Endodermal cell (in vitro differentiated cells): ENCODE data around the gene YPEL1. TPM values are rescaled to one million over a fixed set of nuclear protein-coding genes. Genes with fewer than 3 reads are reported as not detected.

Experiments
- DNase-seq: peaks from one replicate; pipeline ENCODE4 v3.0.0-alpha.2; 2017
- H3K27ac ChIP-seq: 2 replicates; pipeline ENCODE4 v1.5.1; 2013; ENCODE audit warnings: mild to moderate bottlenecking, low read depth, low read length, moderate library complexity
- H3K27me3 ChIP-seq: 2 replicates; pipeline ENCODE4 v1.6.1; 2013; ENCODE audit warnings: mild to moderate bottlenecking, low read length, moderate library complexity; ENCODE audit not compliant: insufficient read depth, control insufficient read depth, poor library complexity, severe bottlenecking
- H3K36me3 ChIP-seq: 2 replicates; pipeline ENCODE4 v1.7.0; 2013; ENCODE audit warnings: mild to moderate bottlenecking, low read length, moderate library complexity; ENCODE audit not compliant: control insufficient read depth, insufficient read depth
- H3K4me1 ChIP-seq: one replicate; pipeline ENCODE4 v1.7.0; 2013; ENCODE audit warnings: low read length; ENCODE audit not compliant: control insufficient read depth, insufficient read depth
- H3K4me3 ChIP-seq: 2 replicates; pipeline ENCODE4 v1.5.1; 2013; ENCODE audit warnings: mild to moderate bottlenecking, low read length, moderate library complexity
- H3K9ac ChIP-seq: 2 replicates; pipeline ENCODE4 v1.6.1; 2013; ENCODE audit warnings: mild to moderate bottlenecking, low read length, moderate library complexity; ENCODE audit not compliant: poor library complexity, severe bottlenecking; ENCODE audit errors: extremely low read depth
- H3K9me3 ChIP-seq: 2 replicates; pipeline ENCODE4 v1.6.1; 2013; ENCODE audit warnings: mild to moderate bottlenecking, low read length, moderate library complexity; ENCODE audit not compliant: control insufficient read depth
- H3K27ac Mint-ChIP-seq: 2 replicates; pipeline ENCODE4 v1.8.0; 2020; ENCODE audit warnings: mixed read lengths
- H3K27me3 Mint-ChIP-seq: 2 replicates; pipeline ENCODE4 v1.8.0; 2021; ENCODE audit warnings: mild to moderate bottlenecking, mixed read lengths; ENCODE audit not compliant: insufficient read depth
- H3K36me3 Mint-ChIP-seq: 2 replicates; pipeline ENCODE4 v1.8.0; 2020; ENCODE audit warnings: low read depth, mixed read lengths
- H3K4me1 Mint-ChIP-seq: 2 replicates; pipeline ENCODE4 v1.8.0; 2020; ENCODE audit warnings: mixed read lengths
- H3K4me3 Mint-ChIP-seq: 2 replicates; pipeline ENCODE4 v1.8.0; 2020; ENCODE audit warnings: mild to moderate bottlenecking, moderate library complexity, mixed read lengths
- H3K9me3 Mint-ChIP-seq: 2 replicates; pipeline ENCODE4 v1.8.0; 2020; ENCODE audit warnings: mild to moderate bottlenecking, mixed read lengths
- WGBS, 2 experiments: methylation state at CpG; one replicate each; pipeline versions ENCODE4 v1.1.5 to v1.1.7; 2013; ENCODE audit warnings: missing lambda C conversion rate in 2 of 2, mixed read lengths in 1 of 2; ENCODE audit not compliant: insufficient coverage in 1 of 2, insufficient read length in 1 of 2; 5-methylcytosine and 5-hydroxymethylcytosine counted together
- total RNA-seq, 2 donors: library from RNA; stranded (reverse); fragmentation: NEBNext Ultra II Directional in 1 of 2; extraction: Animal tissue kit (Norgen Biotek cat#: 25700) in 1 of 2; gene quantifications; 2 replicates in 1 of 2; 3 replicates in 1 of 2; pipeline ENCODE4 v1.2.1, GENCODE V29; 2021
- TF ChIP-seq, protein P1 (sequence below): fragments of 200-600 bp; sonication (generic); conservative IDR thresholded peaks from 2 replicates; pipeline ENCODE4 v1.5.0; 2021; ENCODE audit warnings: antibody characterized with exemption, mild to moderate bottlenecking

Gene YPEL1
- total RNA-seq, 2 donors from 2014 or later = 13.4 to 23.4 TPM

DNA sequence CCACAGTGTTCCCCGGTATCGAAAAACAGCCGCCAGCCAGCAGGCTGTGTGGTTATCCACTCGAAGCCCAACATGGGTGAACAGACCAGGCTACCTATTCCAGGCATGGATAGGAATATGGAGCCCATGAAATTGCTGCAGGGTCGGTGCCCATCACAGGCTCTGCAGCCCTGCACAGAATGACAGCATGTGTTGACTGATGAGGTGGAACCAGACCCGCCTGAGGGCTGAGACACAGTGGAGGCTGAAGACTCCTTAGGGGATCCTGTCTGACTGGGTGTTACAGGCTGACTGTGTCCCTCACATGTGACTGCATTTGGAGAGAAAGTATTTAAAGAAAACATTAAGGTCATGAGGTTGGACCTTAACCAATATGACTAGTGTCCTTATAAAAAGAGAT, 6.2 kb upstream of the YPEL1 start:
- H3K4me3 Mint-ChIP-seq = no peak overlapping the region
- WGBS, 2 experiments = 89 to 92% methylated on average over 6 of the region's 6 CpGs

DNA sequence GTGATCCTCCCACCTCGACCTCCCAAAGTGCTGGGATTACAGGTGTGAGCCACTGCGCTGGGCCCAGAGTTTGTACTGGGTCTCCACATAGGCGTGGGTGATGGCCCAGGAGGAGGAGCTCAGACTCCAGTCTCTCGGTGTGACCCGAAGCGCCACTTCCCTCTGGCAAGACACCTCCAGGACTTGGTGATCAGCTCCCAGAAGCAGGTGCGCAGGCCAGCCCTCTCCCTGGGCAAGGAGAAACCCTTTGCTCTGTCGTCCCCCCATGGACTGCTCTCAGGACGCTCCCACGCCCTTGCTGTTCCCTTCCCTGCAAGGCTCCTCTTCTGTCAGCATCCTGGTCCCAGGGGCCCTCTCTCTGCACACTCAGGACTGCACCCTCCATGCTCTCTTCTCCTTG, 5.5 kb upstream of the YPEL1 start:
- no peak overlapping the region for H3K4me3 ChIP-seq
- peaks cover 12% of the 10 kb centered on the region for H3K27me3 ChIP-seq
- no peak overlapping the region for H3K9ac ChIP-seq
- H3K36me3 ChIP-seq = no peaks in the 10 kb centered on the region
- no peak overlapping the region for H3K27ac ChIP-seq
- Mint-ChIP-seq H3K4me1 (no peaks in the 10 kb centered on the region), H3K27ac (no peak overlapping the region), H3K9me3 (no peaks in the 10 kb centered on the region), H3K36me3 (no peaks in the 10 kb centered on the region), H3K4me3 (no peak overlapping the region), H3K27me3 (peaks cover 40% of the 10 kb centered on the region)
- H3K4me1 ChIP-seq = no peaks in the 10 kb centered on the region
- TF ChIP-seq, protein P1, sequence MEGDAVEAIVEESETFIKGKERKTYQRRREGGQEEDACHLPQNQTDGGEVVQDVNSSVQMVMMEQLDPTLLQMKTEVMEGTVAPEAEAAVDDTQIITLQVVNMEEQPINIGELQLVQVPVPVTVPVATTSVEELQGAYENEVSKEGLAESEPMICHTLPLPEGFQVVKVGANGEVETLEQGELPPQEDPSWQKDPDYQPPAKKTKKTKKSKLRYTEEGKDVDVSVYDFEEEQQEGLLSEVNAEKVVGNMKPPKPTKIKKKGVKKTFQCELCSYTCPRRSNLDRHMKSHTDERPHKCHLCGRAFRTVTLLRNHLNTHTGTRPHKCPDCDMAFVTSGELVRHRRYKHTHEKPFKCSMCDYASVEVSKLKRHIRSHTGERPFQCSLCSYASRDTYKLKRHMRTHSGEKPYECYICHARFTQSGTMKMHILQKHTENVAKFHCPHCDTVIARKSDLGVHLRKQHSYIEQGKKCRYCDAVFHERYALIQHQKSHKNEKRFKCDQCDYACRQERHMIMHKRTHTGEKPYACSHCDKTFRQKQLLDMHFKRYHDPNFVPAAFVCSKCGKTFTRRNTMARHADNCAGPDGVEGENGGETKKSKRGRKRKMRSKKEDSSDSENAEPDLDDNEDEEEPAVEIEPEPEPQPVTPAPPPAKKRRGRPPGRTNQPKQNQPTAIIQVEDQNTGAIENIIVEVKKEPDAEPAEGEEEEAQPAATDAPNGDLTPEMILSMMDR = no peak
- no peaks in the 10 kb centered on the region for H3K9me3 ChIP-seq
- 85 to 91% methylated on average over 8 to 10 of the region's 10 CpGs for WGBS, 2 experiments
- no peak for DNase-seq

More for the DNA sequence above, 6.2 kb upstream of the YPEL1 start:
- Mint-ChIP-seq H3K9me3 (no peaks in the 10 kb centered on the region), H3K27me3 (peaks cover 37% of the 10 kb centered on the region), H3K27ac (no peak overlapping the region), H3K4me1 (no peaks in the 10 kb centered on the region), H3K36me3 (no peaks in the 10 kb centered on the region)
- peaks cover 12% of the 10 kb centered on the region for H3K27me3 ChIP-seq
- H3K36me3 ChIP-seq = no peaks in the 10 kb centered on the region
- TF ChIP-seq, protein P1 = no peak
- H3K4me3 ChIP-seq = no peak overlapping the region
- no peak overlapping the region for H3K27ac ChIP-seq
- H3K4me1 ChIP-seq = no peaks in the 10 kb centered on the region
- no peak for DNase-seq
- H3K9ac ChIP-seq = no peak overlapping the region
- H3K9me3 ChIP-seq = no peaks in the 10 kb centered on the region

DNA sequence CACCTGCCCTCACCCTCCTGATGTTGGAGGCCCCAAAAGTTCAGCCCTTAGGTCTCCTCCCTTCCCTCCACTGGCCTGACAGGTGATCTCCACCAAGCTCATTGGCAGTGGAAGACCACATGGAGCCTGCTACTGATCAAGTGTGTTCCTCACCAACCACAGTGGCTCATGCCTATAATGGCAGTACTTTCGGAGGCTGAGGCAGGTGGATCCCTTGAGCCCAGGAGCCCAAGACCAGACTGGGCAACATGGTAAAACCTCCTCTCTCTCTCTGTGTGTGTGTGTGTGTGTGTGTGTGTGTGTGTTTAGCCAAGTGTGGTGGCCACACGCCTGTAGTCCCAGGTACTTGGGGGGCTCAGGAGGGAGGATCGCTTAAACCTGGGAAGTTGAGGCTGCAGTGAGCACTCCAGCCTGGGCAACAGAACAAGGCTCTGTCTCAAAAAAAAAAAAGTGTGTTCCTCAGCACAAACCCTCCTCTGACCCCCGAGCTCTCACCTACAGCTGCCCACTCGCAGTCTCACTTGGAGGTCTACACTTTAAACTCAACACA, 4.3 kb upstream of the YPEL1 start:
- H3K27me3 Mint-ChIP-seq = peaks cover 40% of the 10 kb centered on the region

More for the DNA sequence above, 4.3 kb upstream of the YPEL1 start:
- no peak for DNase-seq
- Histone ChIP-seq H3K27me3 (peaks cover 12% of the 10 kb centered on the region), H3K4me3 (no peak overlapping the region), H3K4me1 (no peaks in the 10 kb centered on the region), H3K9me3 (no peaks in the 10 kb centered on the region), H3K36me3 (no peaks in the 10 kb centered on the region), H3K9ac (no peak overlapping the region), H3K27ac (no peak overlapping the region)
- Mint-ChIP-seq H3K9me3 (no peaks in the 10 kb centered on the region), H3K27ac (no peak overlapping the region), H3K4me3 (no peak overlapping the region), H3K36me3 (no peaks in the 10 kb centered on the region), H3K4me1 (no peaks in the 10 kb centered on the region)
- 86 to 92% methylated on average over 1 to 5 of the region's 5 CpGs for WGBS, 2 experiments
- TF ChIP-seq, protein P1 = no peak
